Measurements from ENCODE around the gene ABHD2.
A peak's percentile ranks its signal among the peaks of the same experiment; 100 is the strongest.

ABHD2 gene

GRCh38 chr15:89175617-89176191 lies 87.4 kb downstream of the ABHD2 start:
- in situ Hi-C loops (cut with MboI; ENCODE audit: low sequenced_read_pairs, unreplicated experiment): no loop called here
- DNase-seq (ENCODE audit: low spot score): no peak

DNA sequence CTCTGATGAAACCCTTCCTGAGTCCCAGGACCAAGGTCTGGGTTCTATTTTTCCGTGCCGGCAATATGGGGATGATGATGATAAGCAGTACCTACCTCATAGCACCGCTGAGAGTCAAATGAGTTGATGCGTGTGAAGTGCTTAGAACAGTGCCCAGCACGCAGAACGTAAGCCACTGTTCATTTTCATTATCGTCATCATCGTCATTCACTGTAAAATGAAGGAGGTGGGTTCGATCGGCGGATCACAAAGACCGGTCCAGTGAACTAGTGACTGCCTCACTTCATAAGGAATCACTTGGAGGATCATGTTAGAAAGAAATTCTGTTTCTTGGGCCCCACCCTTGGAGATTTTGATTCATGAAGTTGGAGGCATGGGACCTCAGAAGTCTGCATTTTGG lies 88.9 kb downstream of the ABHD2 start:
- in situ Hi-C loops (cut with MboI; ENCODE audit: low sequenced_read_pairs, unreplicated experiment): no loop called here
- TF ChIP-seq CTCF (IDR thresholded peaks at IDR 0.05; ENCODE audit: borderline replicate concordance, control extremely low read depth, extremely low read depth, insufficient read depth, missing control alignments): no peak
- DNase-seq (ENCODE audit: low spot score): no peak

More at GRCh38 chr15:89175617-89176191, 87.4 kb downstream of the ABHD2 start:
- no peak for TF ChIP-seq CTCF (IDR thresholded peaks at IDR 0.05; ENCODE audit: borderline replicate concordance, control extremely low read depth, extremely low read depth, insufficient read depth, missing control alignments)

GRCh38 chr15:89177633-89178306 lies 89.5 kb downstream of the ABHD2 start:
- in situ Hi-C loops (cut with MboI; ENCODE audit: low sequenced_read_pairs, unreplicated experiment): no loop called here
- DNase-seq (ENCODE audit: low spot score): peak; percentile 63
- peak; percentile 89 for TF ChIP-seq CTCF (IDR thresholded peaks at IDR 0.05; ENCODE audit: borderline replicate concordance, control extremely low read depth, extremely low read depth, insufficient read depth, missing control alignments)

- DNase-seq (ENCODE audit: low spot score): no peak
- TF ChIP-seq CTCF (IDR thresholded peaks at IDR 0.05; ENCODE audit: borderline replicate concordance, control extremely low read depth, extremely low read depth, insufficient read depth, missing control alignments): no peak
- in situ Hi-C loops (cut with MboI; ENCODE audit: low sequenced_read_pairs, unreplicated experiment): no loop called here
Measured at GRCh38 chr15:89178307-89178977, 90.2 kb downstream of the ABHD2 start.

DNA sequence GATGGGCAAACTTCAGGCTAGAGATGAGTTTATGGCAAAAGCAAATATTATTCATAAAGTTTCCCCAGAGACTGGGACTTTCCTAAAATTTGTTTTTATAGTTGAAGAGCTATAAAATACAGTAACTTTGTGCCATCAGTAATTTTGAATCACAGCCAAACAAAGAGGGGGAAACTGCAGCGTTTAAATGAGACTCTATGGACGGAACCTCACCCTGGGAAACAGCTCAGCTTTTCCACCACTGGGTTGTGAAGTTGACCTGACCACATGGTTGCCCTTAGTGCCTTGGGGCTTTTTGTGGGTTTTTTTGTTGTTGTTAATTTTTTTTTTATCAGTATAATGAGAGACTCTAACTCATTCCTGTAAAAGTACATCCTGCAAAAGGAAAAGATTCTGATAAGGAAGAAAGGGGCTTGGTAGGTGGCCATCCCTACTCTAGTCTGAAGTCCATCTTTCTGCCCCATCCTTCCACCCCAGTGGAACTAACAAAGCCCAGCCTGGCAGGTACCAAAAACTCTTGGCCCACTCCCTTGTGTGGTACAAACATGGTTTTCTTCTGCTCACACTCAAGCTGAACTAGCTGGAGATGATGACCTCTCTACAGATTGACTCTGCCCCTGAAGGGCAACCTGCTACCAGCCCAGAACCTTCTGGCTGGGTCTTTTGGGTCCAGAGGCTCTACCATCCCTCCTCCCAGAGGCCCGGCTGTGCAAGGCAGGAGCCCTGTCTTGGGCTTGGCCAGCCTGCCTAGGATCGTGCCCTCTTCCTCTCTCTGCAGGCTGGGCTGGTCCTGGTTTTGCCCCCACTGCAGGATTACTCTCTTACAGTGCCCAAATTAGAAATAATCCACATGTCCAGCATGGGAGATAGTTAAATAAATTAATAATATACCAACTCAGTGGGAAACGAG lies 92.0 kb downstream of the ABHD2 start:
- DNase-seq (ENCODE audit: low spot score): peak; percentile 41
- TF ChIP-seq CTCF (IDR thresholded peaks at IDR 0.05; ENCODE audit: borderline replicate concordance, control extremely low read depth, extremely low read depth, insufficient read depth, missing control alignments): no peak
- in situ Hi-C loops (cut with MboI; ENCODE audit: low sequenced_read_pairs, unreplicated experiment): loop anchor here (10.0 kb wide), 1 partner anchor 275 kb away; no protein-coding TSS in a partner anchor

DNA sequence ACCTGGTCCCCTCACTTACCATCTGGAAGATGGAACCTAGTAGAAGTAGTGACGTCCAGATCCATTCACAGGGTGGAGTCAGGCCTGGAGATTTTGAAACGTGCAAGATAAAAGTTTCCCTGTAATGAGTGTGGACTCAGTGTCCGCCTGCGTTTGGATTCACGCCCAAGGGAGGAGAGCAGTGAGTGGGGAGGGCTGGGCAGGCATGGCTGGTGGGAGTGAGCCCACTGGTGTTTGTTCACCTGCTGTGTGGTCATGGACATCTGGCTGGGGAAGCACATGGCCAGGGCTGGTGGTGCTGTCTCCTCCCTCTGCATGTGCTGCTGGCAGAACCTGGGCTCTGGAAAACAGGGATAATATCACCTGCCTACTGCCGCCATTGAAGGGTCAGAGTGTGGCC lies 96.1 kb downstream of the ABHD2 start:
- DNase-seq (ENCODE audit: low spot score): no peak
- in situ Hi-C loops (cut with MboI; ENCODE audit: low sequenced_read_pairs, unreplicated experiment): loop anchor here (10.0 kb wide), 1 partner anchor 280 kb away; no protein-coding TSS in a partner anchor
- TF ChIP-seq CTCF (IDR thresholded peaks at IDR 0.05; ENCODE audit: borderline replicate concordance, control extremely low read depth, extremely low read depth, insufficient read depth, missing control alignments): no peak

Measured in GM13976 (cell line).